ENCODE data around the gene SLC19A1.

GRCh38 chr21:45533361-45533845, 8.8 kb downstream of the SLC19A1 start:
- TF ChIP-seq CTCF (IDR thresholded peaks at IDR 0.05) (no peak), POLR2A (IDR thresholded peaks at IDR 0.05) (no peak)
